Measurements from ENCODE around the gene PACRG. TPM values are rescaled to one million over a fixed set of nuclear protein-coding genes. Genes with fewer than 3 reads are reported as not detected.

PACRG gene
- total and polyA plus RNA-seq, 2 experiments from 2014 or later = 0.17 to 0.68 TPM

DNA sequence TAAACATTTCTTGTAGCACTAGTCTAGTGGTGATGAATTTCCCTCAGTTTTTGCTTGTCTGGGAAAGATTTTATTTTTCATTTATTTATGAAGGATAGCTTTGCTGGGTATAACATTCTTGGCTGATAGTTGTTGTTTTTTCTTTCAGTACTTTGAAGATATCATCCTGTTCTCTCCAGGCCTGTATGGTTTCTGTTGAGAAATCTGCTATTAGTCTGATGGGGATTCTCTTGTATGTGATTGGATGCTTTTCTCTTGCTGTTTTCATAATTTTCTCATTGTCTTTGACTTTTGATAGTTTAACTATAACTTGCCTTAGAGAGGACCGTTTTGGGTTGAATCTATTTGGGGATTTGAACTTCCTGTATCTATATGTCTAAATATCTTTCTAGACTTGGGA, 207.1 kb downstream of the PACRG start:
- Mint-ChIP-seq H3K9me3 (peaks cover 30% of the 10 kb centered on the region), H3K36me3 (ENCODE audit: low read depth) (peaks cover 18% of the 10 kb centered on the region), H3K27ac (no peak overlapping the region), H3K4me3 (no peak overlapping the region), H3K27me3 (ENCODE audit: insufficient read depth, low read depth, poor library complexity) (no peaks in the 10 kb centered on the region), H3K4me1 (no peaks in the 10 kb centered on the region)
- Histone ChIP-seq H3K27me3 (ENCODE audit: insufficient read depth) (no peaks in the 10 kb centered on the region), H3K4me2 (no peak overlapping the region), H4K20me1 (replicated peaks; ENCODE audit: insufficient read depth) (no peaks in the 10 kb centered on the region), H3K9me2 (ENCODE audit: insufficient read depth) (0 out of 2 replicates have a peak, but pooled peaks cover 3% of the 10 kb centered on the region), H3K36me3 (ENCODE audit: insufficient read depth) (peaks cover 10% of the 10 kb centered on the region; the same call in 1 of the 2 replicates), H2AFZ (no peak overlapping the region), H3K27ac (ENCODE audit: low read depth) (no peak overlapping the region), H3K4me1 (ENCODE audit: insufficient read depth) (no peaks in the 10 kb centered on the region), H3F3A (replicated peaks; ENCODE audit: low read depth) (no peaks in the 10 kb centered on the region), H3K4me3 (no peak overlapping the region), H3K79me2 (replicated peaks; ENCODE audit: insufficient read depth) (no peaks in the 10 kb centered on the region)
- TF ChIP-seq, protein P1, sequence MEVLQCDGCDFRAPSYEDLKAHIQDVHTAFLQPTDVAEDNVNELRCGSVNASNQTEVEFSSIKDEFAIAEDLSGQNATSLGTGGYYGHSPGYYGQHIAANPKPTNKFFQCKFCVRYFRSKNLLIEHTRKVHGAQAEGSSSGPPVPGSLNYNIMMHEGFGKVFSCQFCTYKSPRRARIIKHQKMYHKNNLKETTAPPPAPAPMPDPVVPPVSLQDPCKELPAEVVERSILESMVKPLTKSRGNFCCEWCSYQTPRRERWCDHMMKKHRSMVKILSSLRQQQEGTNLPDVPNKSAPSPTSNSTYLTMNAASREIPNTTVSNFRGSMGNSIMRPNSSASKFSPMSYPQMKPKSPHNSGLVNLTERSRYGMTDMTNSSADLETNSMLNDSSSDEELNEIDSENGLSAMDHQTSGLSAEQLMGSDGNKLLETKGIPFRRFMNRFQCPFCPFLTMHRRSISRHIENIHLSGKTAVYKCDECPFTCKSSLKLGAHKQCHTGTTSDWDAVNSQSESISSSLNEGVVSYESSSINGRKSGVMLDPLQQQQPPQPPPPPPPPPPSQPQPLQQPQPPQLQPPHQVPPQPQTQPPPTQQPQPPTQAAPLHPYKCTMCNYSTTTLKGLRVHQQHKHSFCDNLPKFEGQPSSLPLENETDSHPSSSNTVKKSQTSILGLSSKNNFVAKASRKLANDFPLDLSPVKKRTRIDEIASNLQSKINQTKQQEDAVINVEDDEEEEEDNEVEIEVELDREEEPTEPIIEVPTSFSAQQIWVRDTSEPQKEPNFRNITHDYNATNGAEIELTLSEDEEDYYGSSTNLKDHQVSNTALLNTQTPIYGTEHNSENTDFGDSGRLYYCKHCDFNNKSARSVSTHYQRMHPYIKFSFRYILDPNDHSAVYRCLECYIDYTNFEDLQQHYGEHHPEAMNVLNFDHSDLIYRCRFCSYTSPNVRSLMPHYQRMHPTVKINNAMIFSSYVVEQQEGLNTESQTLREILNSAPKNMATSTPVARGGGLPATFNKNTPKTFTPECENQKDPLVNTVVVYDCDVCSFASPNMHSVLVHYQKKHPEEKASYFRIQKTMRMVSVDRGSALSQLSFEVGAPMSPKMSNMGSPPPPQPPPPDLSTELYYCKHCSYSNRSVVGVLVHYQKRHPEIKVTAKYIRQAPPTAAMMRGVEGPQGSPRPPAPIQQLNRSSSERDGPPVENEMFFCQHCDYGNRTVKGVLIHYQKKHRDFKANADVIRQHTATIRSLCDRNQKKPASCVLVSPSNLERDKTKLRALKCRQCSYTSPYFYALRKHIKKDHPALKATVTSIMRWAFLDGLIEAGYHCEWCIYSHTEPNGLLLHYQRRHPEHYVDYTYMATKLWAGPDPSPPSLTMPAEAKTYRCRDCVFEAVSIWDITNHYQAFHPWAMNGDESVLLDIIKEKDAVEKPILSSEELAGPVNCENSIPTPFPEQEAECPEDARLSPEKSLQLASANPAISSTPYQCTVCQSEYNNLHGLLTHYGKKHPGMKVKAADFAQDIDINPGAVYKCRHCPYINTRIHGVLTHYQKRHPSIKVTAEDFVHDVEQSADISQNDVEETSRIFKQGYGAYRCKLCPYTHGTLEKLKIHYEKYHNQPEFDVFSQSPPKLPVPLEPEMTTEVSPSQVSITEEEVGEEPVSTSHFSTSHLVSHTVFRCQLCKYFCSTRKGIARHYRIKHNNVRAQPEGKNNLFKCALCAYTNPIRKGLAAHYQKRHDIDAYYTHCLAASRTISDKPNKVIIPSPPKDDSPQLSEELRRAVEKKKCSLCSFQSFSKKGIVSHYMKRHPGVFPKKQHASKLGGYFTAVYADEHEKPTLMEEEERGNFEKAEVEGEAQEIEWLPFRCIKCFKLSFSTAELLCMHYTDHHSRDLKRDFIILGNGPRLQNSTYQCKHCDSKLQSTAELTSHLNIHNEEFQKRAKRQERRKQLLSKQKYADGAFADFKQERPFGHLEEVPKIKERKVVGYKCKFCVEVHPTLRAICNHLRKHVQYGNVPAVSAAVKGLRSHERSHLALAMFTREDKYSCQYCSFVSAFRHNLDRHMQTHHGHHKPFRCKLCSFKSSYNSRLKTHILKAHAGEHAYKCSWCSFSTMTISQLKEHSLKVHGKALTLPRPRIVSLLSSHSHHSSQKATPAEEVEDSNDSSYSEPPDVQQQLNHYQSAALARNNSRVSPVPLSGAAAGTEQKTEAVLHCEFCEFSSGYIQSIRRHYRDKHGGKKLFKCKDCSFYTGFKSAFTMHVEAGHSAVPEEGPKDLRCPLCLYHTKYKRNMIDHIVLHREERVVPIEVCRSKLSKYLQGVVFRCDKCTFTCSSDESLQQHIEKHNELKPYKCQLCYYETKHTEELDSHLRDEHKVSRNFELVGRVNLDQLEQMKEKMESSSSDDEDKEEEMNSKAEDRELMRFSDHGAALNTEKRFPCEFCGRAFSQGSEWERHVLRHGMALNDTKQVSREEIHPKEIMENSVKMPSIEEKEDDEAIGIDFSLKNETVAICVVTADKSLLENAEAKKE (CRISPR knock-in tag; IDR thresholded peaks at IDR 0.05) = no peak
- TF ChIP-seq ZNF331 (CRISPR knock-in tag; IDR thresholded peaks at IDR 0.05; ENCODE audit: low read depth) (no peak), ZNF114 (CRISPR knock-in tag; IDR thresholded peaks at IDR 0.05) (no peak)
- ATAC-seq (no peak), DNase-seq (ENCODE audit: low spot score) (no peak)

DNA sequence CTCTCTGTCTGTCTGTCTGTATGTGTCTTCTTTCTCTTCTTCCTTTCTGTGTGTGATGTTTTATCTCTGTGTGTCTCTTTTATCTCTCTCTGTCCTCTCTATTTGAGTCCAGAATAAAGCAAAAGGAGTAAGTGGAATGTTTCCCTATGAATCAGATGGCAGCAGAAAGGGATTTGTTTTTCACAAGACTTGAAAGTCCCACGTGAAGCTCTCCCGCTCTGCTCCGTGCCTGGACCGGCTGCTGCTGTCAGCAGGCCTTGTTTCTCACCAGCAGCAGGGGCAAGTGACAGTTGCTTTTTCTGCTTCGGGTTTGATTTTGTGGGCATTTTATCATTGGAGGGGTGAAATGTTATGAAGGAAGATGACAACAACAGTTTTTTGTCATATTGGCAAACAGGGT, 212.7 kb downstream of the PACRG start:
- Histone ChIP-seq H3K4me2 (no peak overlapping the region), H3K9me2 (ENCODE audit: insufficient read depth) (no peaks in the 10 kb centered on the region), H3K4me3 (no peak overlapping the region), H3K4me1 (ENCODE audit: insufficient read depth) (0 out of 2 replicates have a peak, but pooled peaks cover 3% of the 10 kb centered on the region), H4K20me1 (replicated peaks; ENCODE audit: insufficient read depth) (no peaks in the 10 kb centered on the region), H3F3A (replicated peaks; ENCODE audit: low read depth) (no peaks in the 10 kb centered on the region), H3K79me2 (replicated peaks; ENCODE audit: insufficient read depth) (no peaks in the 10 kb centered on the region), H3K36me3 (ENCODE audit: insufficient read depth) (peaks cover under 1% of the 10 kb centered on the region; the same call in 1 of the 2 replicates), H3K27ac (ENCODE audit: low read depth) (no peak overlapping the region), H3K27me3 (ENCODE audit: insufficient read depth) (no peaks in the 10 kb centered on the region), H2AFZ (no peak overlapping the region)
- Mint-ChIP-seq H3K27ac (no peak overlapping the region), H3K9me3 (peaks cover 5% of the 10 kb centered on the region; the same call in 2 of the 3 replicates), H3K4me3 (no peak overlapping the region), H3K27me3 (ENCODE audit: insufficient read depth, low read depth, poor library complexity) (no peaks in the 10 kb centered on the region), H3K36me3 (ENCODE audit: low read depth) (peaks cover under 1% of the 10 kb centered on the region; the same call in 1 of the 3 replicates), H3K4me1 (peaks cover 7% of the 10 kb centered on the region; the same call in 2 of the 3 replicates)
- ATAC-seq (no peak), DNase-seq (ENCODE audit: low spot score) (no peak)
- no peak for TF ChIP-seq ZNF114 (CRISPR knock-in tag; IDR thresholded peaks at IDR 0.05)
- TF ChIP-seq ZNF331 (CRISPR knock-in tag; IDR thresholded peaks at IDR 0.05; ENCODE audit: low read depth) = no peak
- no peak for TF ChIP-seq CREB1 (CRISPR knock-in tag; IDR thresholded peaks at IDR 0.05; ENCODE audit: low read depth)
- TF ChIP-seq, protein P2, sequence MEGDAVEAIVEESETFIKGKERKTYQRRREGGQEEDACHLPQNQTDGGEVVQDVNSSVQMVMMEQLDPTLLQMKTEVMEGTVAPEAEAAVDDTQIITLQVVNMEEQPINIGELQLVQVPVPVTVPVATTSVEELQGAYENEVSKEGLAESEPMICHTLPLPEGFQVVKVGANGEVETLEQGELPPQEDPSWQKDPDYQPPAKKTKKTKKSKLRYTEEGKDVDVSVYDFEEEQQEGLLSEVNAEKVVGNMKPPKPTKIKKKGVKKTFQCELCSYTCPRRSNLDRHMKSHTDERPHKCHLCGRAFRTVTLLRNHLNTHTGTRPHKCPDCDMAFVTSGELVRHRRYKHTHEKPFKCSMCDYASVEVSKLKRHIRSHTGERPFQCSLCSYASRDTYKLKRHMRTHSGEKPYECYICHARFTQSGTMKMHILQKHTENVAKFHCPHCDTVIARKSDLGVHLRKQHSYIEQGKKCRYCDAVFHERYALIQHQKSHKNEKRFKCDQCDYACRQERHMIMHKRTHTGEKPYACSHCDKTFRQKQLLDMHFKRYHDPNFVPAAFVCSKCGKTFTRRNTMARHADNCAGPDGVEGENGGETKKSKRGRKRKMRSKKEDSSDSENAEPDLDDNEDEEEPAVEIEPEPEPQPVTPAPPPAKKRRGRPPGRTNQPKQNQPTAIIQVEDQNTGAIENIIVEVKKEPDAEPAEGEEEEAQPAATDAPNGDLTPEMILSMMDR (conservative IDR thresholded peaks at IDR 0.05; ENCODE audit: low read depth in 2 of 2) = no peak
- TF ChIP-seq POLR2AphosphoS5 (IDR thresholded peaks at IDR 0.05; ENCODE audit: low read depth) = no peak
- TF ChIP-seq EZH2phosphoT487 (IDR thresholded peaks at IDR 0.05; ENCODE audit: unreplicated experiment) = no peak
- TF ChIP-seq JUNB (IDR thresholded peaks at IDR 0.05; ENCODE audit: unreplicated experiment) = no peak
- TF ChIP-seq, protein P3, sequence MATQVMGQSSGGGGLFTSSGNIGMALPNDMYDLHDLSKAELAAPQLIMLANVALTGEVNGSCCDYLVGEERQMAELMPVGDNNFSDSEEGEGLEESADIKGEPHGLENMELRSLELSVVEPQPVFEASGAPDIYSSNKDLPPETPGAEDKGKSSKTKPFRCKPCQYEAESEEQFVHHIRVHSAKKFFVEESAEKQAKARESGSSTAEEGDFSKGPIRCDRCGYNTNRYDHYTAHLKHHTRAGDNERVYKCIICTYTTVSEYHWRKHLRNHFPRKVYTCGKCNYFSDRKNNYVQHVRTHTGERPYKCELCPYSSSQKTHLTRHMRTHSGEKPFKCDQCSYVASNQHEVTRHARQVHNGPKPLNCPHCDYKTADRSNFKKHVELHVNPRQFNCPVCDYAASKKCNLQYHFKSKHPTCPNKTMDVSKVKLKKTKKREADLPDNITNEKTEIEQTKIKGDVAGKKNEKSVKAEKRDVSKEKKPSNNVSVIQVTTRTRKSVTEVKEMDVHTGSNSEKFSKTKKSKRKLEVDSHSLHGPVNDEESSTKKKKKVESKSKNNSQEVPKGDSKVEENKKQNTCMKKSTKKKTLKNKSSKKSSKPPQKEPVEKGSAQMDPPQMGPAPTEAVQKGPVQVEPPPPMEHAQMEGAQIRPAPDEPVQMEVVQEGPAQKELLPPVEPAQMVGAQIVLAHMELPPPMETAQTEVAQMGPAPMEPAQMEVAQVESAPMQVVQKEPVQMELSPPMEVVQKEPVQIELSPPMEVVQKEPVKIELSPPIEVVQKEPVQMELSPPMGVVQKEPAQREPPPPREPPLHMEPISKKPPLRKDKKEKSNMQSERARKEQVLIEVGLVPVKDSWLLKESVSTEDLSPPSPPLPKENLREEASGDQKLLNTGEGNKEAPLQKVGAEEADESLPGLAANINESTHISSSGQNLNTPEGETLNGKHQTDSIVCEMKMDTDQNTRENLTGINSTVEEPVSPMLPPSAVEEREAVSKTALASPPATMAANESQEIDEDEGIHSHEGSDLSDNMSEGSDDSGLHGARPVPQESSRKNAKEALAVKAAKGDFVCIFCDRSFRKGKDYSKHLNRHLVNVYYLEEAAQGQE (IDR thresholded peaks at IDR 0.05; ENCODE audit: unreplicated experiment) = no peak
- TF ChIP-seq NANOG (IDR thresholded peaks at IDR 0.05; ENCODE audit: borderline replicate concordance) = no peak
- TF ChIP-seq EZH2 (IDR thresholded peaks at IDR 0.05; ENCODE audit: low read depth, unreplicated experiment) = no peak
